ENCODE measurements around the gene WDR77.

GRCh38 chr1:111406321-111406768 lies 42.7 kb downstream of the WDR77 start:
- TF ChIP-seq POLR2A (IDR thresholded peaks at IDR 0.05) (no peak), CTCF (IDR thresholded peaks at IDR 0.05) (no peak), EP300 (IDR thresholded peaks at IDR 0.05) (no peak)
